OCI-LY3 (cell line): Measurements from ENCODE around the gene SRP68.

ENCODE experiments used
- CTCF ChIP-seq: fragments of 200-600, 300-600 bp; sonication (generic); IDR thresholded peaks from 2 replicates; pipeline ENCODE4 v1.5.1; 2014; ENCODE audit warnings: antibody characterized with exemption, low read length, low read depth
- EZH2phosphoT487 ChIP-seq: fragments of 200-600 bp; shearing (Covaris generic); IDR thresholded peaks from 2 replicates; pipeline ENCODE4 v1.6.1; 2018; ENCODE audit warnings: antibody characterized with exemption, mixed run types, low read depth

GRCh38 chr17:76097716-76098295 is 25.5 kb upstream of the SRP68 start:
- TF ChIP-seq CTCF, result no peak
- TF ChIP-seq EZH2phosphoT487, result no peak
